ENCODE measurements around the gene SRPX. TPM values are rescaled to one million over a fixed set of nuclear protein-coding genes. Genes with fewer than 3 reads are reported as not detected.

The SRPX gene, protein sequence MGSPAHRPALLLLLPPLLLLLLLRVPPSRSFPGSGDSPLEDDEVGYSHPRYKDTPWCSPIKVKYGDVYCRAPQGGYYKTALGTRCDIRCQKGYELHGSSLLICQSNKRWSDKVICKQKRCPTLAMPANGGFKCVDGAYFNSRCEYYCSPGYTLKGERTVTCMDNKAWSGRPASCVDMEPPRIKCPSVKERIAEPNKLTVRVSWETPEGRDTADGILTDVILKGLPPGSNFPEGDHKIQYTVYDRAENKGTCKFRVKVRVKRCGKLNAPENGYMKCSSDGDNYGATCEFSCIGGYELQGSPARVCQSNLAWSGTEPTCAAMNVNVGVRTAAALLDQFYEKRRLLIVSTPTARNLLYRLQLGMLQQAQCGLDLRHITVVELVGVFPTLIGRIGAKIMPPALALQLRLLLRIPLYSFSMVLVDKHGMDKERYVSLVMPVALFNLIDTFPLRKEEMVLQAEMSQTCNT
- total RNA-seq = 100 to 1,000 TPM in 4 of 9 donors, 10 to 100 TPM in 4, 1 to 10 TPM in 1; 8.8 to 187 (median 92.0) TPM
- polyA plus RNA-seq = 100 to 1,000 TPM in 1 of 3 donors, 10 to 100 TPM in 2; 45.9 to 129 (median 47.6) TPM
- long read RNA-seq, donor 1, partial matches to known transcripts = 0 of 4 reads
- long read RNA-seq, donor 1, other reads (novel, unspliced or antisense) = 0 of 4 reads
- long read RNA-seq, donor 2, partial matches to known transcripts = 0 of 1 reads
- long read RNA-seq, donor 2, other reads (novel, unspliced or antisense) = 0 of 1 reads
- long read RNA-seq, donor 3, partial matches to known transcripts = 0 of 3 reads
- long read RNA-seq, donor 3, other reads (novel, unspliced or antisense) = 0 of 3 reads
- long read RNA-seq, donor 4, transcript SRPX-201 (10 exons, 1,874 nt) = major isoform, 51 of 70 reads
- long read RNA-seq, donor 4, partial matches to known transcripts = 3 of 70 reads
- long read RNA-seq, donor 4, other reads (novel, unspliced or antisense) = 11 of 70 reads
- long read RNA-seq, donor 5, transcript SRPX-201 (10 exons, 1,874 nt) = major isoform, 90 of 123 reads
- long read RNA-seq, donor 5, transcript SRPX-206 (9 exons, 1,842 nt) = minor isoform, 9 of 123 reads
- long read RNA-seq, donor 5, partial matches to known transcripts = 8 of 123 reads
- long read RNA-seq, donor 5, other reads (novel, unspliced or antisense) = 13 of 123 reads
- long read RNA-seq, donor 6, transcript SRPX-201 (10 exons, 1,874 nt) = major isoform, 96 of 132 reads
- long read RNA-seq, donor 6, transcript SRPX-205 (9 exons, 1,780 nt) = minor isoform, 5 of 132 reads
- long read RNA-seq, donor 6, transcript SRPX-206 (9 exons, 1,842 nt) = minor isoform, 20 of 132 reads
- long read RNA-seq, donor 6, partial matches to known transcripts = 2 of 132 reads
- long read RNA-seq, donor 6, other reads (novel, unspliced or antisense) = 9 of 132 reads
- long read RNA-seq, donor 7, partial matches to known transcripts = 0 of 4 reads
- long read RNA-seq, donor 7, other reads (novel, unspliced or antisense) = 0 of 4 reads
- long read RNA-seq, donor 8, transcript SRPX-201 (10 exons, 1,874 nt) = major isoform, 14 of 16 reads
- long read RNA-seq, donor 8, partial matches to known transcripts = 0 of 16 reads
- long read RNA-seq, donor 8, other reads (novel, unspliced or antisense) = 0 of 16 reads
- long read RNA-seq, donor 9, transcript SRPX-201 (10 exons, 1,874 nt) = major isoform, 6 of 6 reads
- long read RNA-seq, donor 9, partial matches to known transcripts = 0 of 6 reads
- long read RNA-seq, donor 9, other reads (novel, unspliced or antisense) = 0 of 6 reads
- long read RNA-seq, donor 10, partial matches to known transcripts = 0 of 3 reads
- long read RNA-seq, donor 10, other reads (novel, unspliced or antisense) = 0 of 3 reads

DNA sequence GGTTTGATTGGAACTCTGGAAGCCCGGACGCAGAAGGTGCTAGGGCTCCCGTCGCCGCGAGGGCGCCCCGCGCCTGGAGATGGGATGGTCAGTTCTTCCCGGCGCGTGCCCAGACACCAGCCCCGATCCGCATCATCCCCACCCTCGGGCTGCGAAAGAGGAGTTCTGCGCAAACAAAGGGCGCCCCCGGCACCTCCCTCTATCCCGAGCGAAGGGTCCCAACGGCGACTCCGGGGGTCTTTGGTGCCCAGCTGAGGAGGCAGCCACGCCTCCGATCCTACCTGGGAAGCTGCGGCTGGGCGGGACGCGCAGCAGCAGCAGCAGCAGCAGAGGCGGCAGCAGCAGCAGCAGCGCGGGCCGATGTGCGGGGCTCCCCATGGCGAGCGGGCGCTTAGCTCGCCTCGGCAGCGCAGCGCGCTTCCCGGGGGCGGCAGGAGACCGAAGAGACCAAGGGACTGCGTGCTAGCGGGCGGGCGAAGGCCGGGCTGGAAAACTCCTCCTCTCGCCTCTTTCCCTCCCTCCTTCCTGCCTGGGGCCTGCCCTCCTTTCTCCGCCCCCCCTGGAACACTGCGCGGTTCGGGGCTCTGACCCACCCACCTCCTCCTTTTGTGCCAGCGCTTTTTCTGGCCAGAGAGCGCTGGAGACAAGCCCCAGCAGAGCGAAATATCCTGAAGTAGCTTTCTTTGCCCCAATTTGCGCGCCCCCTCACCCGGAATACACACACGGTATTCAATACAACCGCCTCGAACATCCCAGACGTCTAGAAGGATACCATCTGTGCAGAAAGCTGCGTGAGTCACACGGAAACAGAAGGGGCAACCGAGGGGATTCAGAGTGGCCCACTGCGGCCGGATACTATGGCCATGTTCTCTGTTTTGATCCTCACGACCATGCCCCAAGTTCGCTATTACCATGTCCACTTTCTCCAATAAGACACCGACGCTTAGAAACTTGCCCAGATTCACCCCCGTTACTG lies at the start of gene SRPX:
Gene SRPX (minus strand): TSS at position 457 of the 976 bp plus-strand sequence. CDS start 79 bp downstream, at position 378.
- H3K27ac ChIP-seq = no peak within 1 kb of the TSS
- DNase-seq = peak in 5 of 7 donors; percentile 13 to 28 (median 25)

DNA sequence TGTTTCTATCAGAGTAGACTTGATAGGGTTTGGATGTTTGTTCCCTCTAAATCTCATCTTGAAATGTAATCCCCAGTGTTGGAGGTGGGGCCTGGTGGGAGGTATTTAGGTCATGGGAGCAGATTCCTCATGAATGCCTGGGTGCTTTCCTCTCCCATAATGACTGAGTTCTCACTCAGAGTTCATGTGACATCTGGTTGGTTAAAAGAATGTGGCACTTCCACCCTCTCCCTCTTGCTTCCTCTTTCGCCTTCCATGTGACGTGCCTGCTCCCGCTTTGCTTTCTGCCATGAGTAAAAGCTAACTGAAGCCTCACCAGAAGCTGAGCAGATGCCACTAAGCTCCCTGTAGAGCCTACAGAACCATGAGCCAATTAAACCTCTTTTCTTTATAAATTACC lies 47.3 kb upstream of the SRPX start:
- Histone ChIP-seq H3K36me3 (replicated peaks in 1 of 2) (no peaks in the 10 kb centered on the region), H3K9me3 (replicated peaks in 1 of 3) (no peaks in the 10 kb centered on the region), H3K4me1 (replicated peaks in 1 of 2) (peaks cover 0 to 3% of the 10 kb centered on the region in 2 donors), H3K4me3 (no peak overlapping the region), H3K27me3 (peaks cover 5% of the 10 kb centered on the region), H3K27ac (no peak overlapping the region)
- TF ChIP-seq POLR2A (IDR thresholded peaks at IDR 0.05) = no peak
- TF ChIP-seq, protein P1, sequence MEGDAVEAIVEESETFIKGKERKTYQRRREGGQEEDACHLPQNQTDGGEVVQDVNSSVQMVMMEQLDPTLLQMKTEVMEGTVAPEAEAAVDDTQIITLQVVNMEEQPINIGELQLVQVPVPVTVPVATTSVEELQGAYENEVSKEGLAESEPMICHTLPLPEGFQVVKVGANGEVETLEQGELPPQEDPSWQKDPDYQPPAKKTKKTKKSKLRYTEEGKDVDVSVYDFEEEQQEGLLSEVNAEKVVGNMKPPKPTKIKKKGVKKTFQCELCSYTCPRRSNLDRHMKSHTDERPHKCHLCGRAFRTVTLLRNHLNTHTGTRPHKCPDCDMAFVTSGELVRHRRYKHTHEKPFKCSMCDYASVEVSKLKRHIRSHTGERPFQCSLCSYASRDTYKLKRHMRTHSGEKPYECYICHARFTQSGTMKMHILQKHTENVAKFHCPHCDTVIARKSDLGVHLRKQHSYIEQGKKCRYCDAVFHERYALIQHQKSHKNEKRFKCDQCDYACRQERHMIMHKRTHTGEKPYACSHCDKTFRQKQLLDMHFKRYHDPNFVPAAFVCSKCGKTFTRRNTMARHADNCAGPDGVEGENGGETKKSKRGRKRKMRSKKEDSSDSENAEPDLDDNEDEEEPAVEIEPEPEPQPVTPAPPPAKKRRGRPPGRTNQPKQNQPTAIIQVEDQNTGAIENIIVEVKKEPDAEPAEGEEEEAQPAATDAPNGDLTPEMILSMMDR (IDR thresholded peaks at IDR 0.05) = no peak
- WGBS, 4 donors = 71 to 88% (median 77%) methylated on average over 3 of the region's 3 CpGs
- intact Hi-C loops (cut with DNase I) = no loop called here
- no peak for DNase-seq

More for the DNA sequence above, at the start of gene SRPX:
- WGBS, 4 donors = 4 to 50% (median 17%) methylated on average over 24 to 74 of the region's 76 CpGs
- H3K9me3 ChIP-seq (replicated peaks in 1 of 3) = no peaks in the 10 kb centered on the region
- TF ChIP-seq, protein P1 (IDR thresholded peaks at IDR 0.05) = no peak
- TF ChIP-seq POLR2A (IDR thresholded peaks at IDR 0.05) = peak in 1 of 2 donors; percentile 7
- intact Hi-C loops (cut with DNase I) = no loop called here
- H3K4me3 ChIP-seq = peak within 1 kb of the TSS in 2 of 4 donors; percentile 11 to 61
- H3K27me3 ChIP-seq = peaks cover 4% of the 10 kb centered on the region
- no peaks in the 10 kb centered on the region for H3K36me3 ChIP-seq (replicated peaks in 1 of 2)
- no peaks in the 10 kb centered on the region for H3K4me1 ChIP-seq (replicated peaks in 1 of 2)
